ENCODE results near the gene ADAM23. TPM values are rescaled to one million over a fixed set of nuclear protein-coding genes. Genes with fewer than 3 reads are reported as not detected.

The ADAM23 gene
- total and polyA plus RNA-seq, 4 donors = 0.12 to 0.51 (median 0.17) TPM; not detected in 1

GRCh38 chr2:206616151-206616550 lies 172.8 kb downstream of the ADAM23 start (continued):
- no peak for TF ChIP-seq FOXA1 (IDR thresholded peaks at IDR 0.05)
- no peak for TF ChIP-seq RXRA (IDR thresholded peaks at IDR 0.05)
- no peak for TF ChIP-seq RAD21 (IDR thresholded peaks at IDR 0.05)
- no peak for TF ChIP-seq JUND (IDR thresholded peaks at IDR 0.05)
- TF ChIP-seq, protein P1, sequence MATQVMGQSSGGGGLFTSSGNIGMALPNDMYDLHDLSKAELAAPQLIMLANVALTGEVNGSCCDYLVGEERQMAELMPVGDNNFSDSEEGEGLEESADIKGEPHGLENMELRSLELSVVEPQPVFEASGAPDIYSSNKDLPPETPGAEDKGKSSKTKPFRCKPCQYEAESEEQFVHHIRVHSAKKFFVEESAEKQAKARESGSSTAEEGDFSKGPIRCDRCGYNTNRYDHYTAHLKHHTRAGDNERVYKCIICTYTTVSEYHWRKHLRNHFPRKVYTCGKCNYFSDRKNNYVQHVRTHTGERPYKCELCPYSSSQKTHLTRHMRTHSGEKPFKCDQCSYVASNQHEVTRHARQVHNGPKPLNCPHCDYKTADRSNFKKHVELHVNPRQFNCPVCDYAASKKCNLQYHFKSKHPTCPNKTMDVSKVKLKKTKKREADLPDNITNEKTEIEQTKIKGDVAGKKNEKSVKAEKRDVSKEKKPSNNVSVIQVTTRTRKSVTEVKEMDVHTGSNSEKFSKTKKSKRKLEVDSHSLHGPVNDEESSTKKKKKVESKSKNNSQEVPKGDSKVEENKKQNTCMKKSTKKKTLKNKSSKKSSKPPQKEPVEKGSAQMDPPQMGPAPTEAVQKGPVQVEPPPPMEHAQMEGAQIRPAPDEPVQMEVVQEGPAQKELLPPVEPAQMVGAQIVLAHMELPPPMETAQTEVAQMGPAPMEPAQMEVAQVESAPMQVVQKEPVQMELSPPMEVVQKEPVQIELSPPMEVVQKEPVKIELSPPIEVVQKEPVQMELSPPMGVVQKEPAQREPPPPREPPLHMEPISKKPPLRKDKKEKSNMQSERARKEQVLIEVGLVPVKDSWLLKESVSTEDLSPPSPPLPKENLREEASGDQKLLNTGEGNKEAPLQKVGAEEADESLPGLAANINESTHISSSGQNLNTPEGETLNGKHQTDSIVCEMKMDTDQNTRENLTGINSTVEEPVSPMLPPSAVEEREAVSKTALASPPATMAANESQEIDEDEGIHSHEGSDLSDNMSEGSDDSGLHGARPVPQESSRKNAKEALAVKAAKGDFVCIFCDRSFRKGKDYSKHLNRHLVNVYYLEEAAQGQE (IDR thresholded peaks at IDR 0.05) = no peak
- no peak for TF ChIP-seq EGR1 (IDR thresholded peaks at IDR 0.05; ENCODE audit: low read depth in 2 of 2)

DNA sequence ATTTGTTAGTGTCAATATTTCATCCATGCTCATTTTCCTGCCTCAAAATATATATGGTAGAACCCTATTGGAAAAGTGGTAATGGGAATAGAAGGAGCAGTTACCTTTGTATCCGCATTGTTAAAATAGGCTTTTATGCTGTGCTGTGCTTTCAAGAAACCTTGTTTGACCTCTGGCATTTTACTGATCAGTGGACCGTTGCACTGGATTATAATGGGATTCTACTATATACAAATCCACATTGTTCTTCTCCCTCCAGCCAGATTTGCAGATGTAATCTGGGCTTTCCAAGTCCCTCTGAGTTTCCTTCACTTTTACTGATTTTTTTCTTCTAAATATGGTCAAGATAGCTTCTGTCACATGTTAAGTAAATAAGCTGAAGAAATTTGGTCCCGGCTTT lies 175.7 kb downstream of the ADAM23 start:
- TF ChIP-seq, protein P2, sequence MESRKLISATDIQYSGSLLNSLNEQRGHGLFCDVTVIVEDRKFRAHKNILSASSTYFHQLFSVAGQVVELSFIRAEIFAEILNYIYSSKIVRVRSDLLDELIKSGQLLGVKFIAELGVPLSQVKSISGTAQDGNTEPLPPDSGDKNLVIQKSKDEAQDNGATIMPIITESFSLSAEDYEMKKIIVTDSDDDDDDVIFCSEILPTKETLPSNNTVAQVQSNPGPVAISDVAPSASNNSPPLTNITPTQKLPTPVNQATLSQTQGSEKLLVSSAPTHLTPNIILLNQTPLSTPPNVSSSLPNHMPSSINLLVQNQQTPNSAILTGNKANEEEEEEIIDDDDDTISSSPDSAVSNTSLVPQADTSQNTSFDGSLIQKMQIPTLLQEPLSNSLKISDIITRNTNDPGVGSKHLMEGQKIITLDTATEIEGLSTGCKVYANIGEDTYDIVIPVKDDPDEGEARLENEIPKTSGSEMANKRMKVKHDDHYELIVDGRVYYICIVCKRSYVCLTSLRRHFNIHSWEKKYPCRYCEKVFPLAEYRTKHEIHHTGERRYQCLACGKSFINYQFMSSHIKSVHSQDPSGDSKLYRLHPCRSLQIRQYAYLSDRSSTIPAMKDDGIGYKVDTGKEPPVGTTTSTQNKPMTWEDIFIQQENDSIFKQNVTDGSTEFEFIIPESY (IDR thresholded peaks at IDR 0.05) = no peak
- TF ChIP-seq JUND (IDR thresholded peaks at IDR 0.05) (no peak), FOXA2 (IDR thresholded peaks at IDR 0.05) (no peak), FOXA1 (IDR thresholded peaks at IDR 0.05) (no peak), SP1 (IDR thresholded peaks at IDR 0.05) (no peak), YY1 (IDR thresholded peaks at IDR 0.05) (no peak), RXRA (IDR thresholded peaks at IDR 0.05) (no peak), ATF3 (IDR thresholded peaks at IDR 0.05) (no peak)
- TF ChIP-seq, protein P1 (IDR thresholded peaks at IDR 0.05) = no peak
- Histone ChIP-seq H3K27ac (ENCODE audit: low read depth in 1 of 2, low read length in 2 of 2) (no peak overlapping the region), H3K36me3 (ENCODE audit: control insufficient read depth in 4 of 4, insufficient read depth in 3 of 4, low read depth in 1 of 4, low read length in 3 of 4) (no peaks in the 10 kb centered on the region), H3K9ac (ENCODE audit: low read depth in 1 of 2, low read length in 2 of 2) (no peak overlapping the region), H3K4me1 (ENCODE audit: control insufficient read depth in 4 of 4, insufficient read depth in 4 of 4, low read length in 3 of 4) (no peaks in the 10 kb centered on the region), H3K27me3 (ENCODE audit: control insufficient read depth in 4 of 4, insufficient read depth in 4 of 4, low read length in 3 of 4) (no peaks in the 10 kb centered on the region), H3K4me3 (ENCODE audit: low read depth in 1 of 3, low read length in 3 of 3) (no peak overlapping the region), H3K9me3 (ENCODE audit: control insufficient read depth in 4 of 4, low read length in 3 of 4) (no peaks in the 10 kb centered on the region)
- DNase-seq (ENCODE audit: low spot score) = no peak
- 80% methylated on average over 3 of the region's 3 CpGs for WGBS

- no peak for DNase-seq (ENCODE audit: low spot score)
- Histone ChIP-seq H3K27ac (ENCODE audit: low read depth in 1 of 2, low read length in 2 of 2) (no peak overlapping the region), H3K4me3 (ENCODE audit: low read depth in 1 of 3, low read length in 3 of 3) (no peak overlapping the region), H3K9me3 (ENCODE audit: control insufficient read depth in 4 of 4, low read length in 3 of 4) (no peaks in the 10 kb centered on the region), H3K4me1 (ENCODE audit: control insufficient read depth in 4 of 4, insufficient read depth in 4 of 4, low read length in 3 of 4) (no peaks in the 10 kb centered on the region), H3K9ac (ENCODE audit: low read depth in 1 of 2, low read length in 2 of 2) (no peak overlapping the region), H3K36me3 (ENCODE audit: control insufficient read depth in 4 of 4, insufficient read depth in 3 of 4, low read depth in 1 of 4, low read length in 3 of 4) (no peaks in the 10 kb centered on the region), H3K27me3 (ENCODE audit: control insufficient read depth in 4 of 4, insufficient read depth in 4 of 4, low read length in 3 of 4) (peaks cover 0 to 3% (median 1%) of the 10 kb centered on the region in 4 donors)
- no peak for TF ChIP-seq HNF4A (conservative IDR thresholded peaks at IDR 0.05)
- 62% methylated on average over 2 of the region's 2 CpGs for WGBS
Measured at GRCh38 chr2:206626108-206626507, 182.8 kb downstream of the ADAM23 start.

Data from liver (tissue), 9 donors.